K562 treated with DMSO at 1 percent for 4 hours (cell line): ENCODE measurements around the gene ABCA2. TPM values are rescaled to one million over a fixed set of nuclear protein-coding genes. Genes with fewer than 3 reads are reported as not detected.

ENCODE experiments used
- total RNA-seq: library from RNA; unstranded; fragments of 300-600 nt; gene quantifications from 2 replicates; pipeline ENCODE4 v1.2.3, GENCODE V29; 2022; ENCODE audit not compliant: insufficient read depth

ABCA2 gene, protein sequence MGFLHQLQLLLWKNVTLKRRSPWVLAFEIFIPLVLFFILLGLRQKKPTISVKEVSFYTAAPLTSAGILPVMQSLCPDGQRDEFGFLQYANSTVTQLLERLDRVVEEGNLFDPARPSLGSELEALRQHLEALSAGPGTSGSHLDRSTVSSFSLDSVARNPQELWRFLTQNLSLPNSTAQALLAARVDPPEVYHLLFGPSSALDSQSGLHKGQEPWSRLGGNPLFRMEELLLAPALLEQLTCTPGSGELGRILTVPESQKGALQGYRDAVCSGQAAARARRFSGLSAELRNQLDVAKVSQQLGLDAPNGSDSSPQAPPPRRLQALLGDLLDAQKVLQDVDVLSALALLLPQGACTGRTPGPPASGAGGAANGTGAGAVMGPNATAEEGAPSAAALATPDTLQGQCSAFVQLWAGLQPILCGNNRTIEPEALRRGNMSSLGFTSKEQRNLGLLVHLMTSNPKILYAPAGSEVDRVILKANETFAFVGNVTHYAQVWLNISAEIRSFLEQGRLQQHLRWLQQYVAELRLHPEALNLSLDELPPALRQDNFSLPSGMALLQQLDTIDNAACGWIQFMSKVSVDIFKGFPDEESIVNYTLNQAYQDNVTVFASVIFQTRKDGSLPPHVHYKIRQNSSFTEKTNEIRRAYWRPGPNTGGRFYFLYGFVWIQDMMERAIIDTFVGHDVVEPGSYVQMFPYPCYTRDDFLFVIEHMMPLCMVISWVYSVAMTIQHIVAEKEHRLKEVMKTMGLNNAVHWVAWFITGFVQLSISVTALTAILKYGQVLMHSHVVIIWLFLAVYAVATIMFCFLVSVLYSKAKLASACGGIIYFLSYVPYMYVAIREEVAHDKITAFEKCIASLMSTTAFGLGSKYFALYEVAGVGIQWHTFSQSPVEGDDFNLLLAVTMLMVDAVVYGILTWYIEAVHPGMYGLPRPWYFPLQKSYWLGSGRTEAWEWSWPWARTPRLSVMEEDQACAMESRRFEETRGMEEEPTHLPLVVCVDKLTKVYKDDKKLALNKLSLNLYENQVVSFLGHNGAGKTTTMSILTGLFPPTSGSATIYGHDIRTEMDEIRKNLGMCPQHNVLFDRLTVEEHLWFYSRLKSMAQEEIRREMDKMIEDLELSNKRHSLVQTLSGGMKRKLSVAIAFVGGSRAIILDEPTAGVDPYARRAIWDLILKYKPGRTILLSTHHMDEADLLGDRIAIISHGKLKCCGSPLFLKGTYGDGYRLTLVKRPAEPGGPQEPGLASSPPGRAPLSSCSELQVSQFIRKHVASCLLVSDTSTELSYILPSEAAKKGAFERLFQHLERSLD (N-terminal part only)
- total RNA-seq = 14.1 and 26.4 TPM in 2 replicates

DNA sequence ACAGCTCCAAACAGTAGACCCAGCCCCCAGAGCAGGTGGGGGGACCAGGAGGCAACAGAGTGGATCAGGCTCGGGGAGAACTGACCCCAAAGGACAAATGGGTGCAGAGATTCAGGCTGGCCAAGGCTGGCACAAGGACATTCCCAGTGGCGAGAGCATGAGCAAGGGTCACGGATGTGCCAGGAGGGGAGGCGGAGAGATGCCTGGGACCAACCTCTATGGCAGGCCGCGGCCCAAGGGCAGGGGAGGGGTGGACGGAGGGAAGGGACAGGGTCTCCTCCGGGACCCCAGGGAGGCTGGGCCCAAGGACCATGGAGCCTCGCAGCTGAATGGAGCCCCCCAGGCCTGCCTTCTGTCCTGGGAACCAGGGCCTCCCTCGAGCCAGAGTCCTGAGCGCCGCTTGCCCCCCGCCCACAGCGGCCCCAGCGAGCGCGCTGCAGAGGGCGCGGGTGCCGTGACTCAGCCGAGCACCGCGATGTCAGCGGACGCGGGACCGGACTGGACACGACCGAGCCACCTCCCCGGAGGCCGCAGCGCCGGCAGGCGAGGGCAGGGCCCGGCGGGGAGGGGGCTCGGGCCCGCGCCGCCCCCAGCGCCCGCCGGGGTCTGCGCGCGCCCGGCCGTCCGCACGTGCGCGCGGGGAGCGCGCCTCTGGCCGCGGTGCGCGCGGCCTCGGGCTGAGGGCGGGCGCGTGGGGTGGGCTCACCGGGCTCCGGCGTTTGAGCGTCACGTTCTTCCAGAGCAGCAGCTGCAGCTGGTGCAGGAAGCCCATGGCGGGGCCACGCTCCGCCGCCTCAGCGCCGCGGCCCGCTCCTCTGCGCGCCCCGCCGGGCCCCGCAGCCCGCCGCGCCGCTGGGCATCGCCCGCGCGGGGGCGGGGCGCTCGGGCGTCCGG is at the start of gene ABCA2:
TSS of gene ABCA2 (minus strand) at position 869 of the 894 bp plus-strand sequence. CDS start at position 772, 97 bp downstream.

DNA sequence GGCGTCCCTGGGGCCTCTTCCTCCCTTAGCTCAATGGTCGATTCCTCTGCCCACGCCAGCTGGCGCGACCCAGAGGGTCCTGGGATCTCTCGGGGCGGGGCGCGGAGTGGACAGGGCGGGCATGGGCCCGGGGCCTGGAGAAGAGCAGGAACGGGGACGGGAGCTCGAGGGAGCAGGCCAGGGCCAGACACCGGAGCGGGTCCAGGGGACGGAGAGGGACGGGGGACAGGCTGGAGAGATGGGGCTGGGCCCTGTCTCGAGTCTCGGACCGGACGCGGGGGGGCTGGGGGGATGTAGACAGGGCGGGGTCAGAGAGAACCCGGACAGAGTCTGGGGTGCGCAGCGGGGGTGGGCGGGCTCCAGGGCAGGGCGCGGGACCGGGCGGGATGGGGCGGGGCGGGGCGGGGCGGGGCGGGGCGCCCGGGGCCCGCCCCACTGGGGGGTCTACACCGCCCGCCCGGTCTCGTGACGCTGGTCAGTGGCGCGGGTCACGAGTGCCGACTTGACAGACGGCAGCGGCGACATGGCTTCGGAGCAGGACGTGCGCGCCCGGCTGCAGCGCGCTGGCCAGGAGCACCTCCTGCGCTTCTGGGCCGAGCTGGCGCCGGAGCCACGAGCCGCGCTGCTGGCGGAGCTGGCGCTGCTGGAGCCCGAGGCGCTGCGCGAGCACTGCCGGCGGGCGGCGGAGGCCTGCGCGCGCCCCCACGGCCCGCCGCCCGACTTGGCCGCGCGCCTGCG is 49.1 kb upstream of the ABCA2 start, which contains the start of gene UAP1L1:
TSS of gene UAP1L1 (plus strand) at position 508 of the 738 bp plus-strand sequence. CDS start at position 524, 16 bp downstream.

GRCh38 chr9:137070201-137070905 is 42.3 kb upstream of the ABCA2 start, which contains the start of gene SAPCD2:
SAPCD2 (minus strand) TSS chr9:137070557; CDS start chr9:137070460, 97 bp downstream.

GRCh38 chr9:137053944-137054931 is 26.2 kb upstream of the ABCA2 start, which contains the start of gene ENTPD2:
ENTPD2 (minus strand) TSS chr9:137054061; CDS start chr9:137053997, 64 bp downstream.

GRCh38 chr9:137046088-137046787 is 18.2 kb upstream of the ABCA2 start, which contains the start of gene NPDC1:
NPDC1 (minus strand) TSS chr9:137046177; CDS start chr9:137045989, 188 bp downstream.

DNA sequence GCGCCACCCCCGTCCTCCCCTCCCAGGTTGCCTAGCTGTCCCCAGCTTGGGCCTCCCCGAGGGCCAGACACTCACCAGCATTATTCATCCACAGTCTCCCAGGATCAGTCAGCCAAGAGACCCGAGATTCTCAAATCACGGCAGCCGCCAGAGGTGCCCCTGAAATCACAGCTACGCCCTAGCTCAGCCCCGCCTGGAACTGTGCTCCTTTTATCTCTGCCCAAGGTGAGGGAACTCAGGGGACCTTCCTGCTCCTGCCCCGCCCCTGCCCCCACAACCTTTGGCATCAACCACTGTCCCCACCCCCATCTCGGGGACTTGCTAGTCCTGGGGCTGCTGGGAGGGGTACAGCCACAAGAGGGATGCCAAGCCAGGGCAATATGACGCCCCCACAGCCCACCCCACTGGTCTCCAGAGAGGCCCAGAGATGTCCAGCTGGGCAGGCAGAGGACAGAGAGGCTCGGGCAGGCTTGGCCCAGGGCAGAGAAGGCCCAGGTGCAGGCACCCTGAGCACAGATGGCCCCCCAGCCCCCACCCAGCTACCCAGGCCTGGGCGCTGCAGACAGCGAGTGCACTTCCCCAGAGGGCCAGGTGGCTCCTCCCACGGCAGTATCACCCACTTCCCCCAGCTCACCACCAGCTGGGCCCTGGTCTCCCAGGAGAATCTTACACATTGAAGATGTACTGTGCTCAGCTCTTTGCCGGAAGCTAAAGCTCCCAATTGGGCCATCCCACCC is 4.0 kb upstream of the ABCA2 start, which contains the start of gene FUT7:
TSS of gene FUT7 (minus strand) at position 185 of the 737 bp plus-strand sequence. CDS start at position 88, 97 bp downstream.

DNA sequence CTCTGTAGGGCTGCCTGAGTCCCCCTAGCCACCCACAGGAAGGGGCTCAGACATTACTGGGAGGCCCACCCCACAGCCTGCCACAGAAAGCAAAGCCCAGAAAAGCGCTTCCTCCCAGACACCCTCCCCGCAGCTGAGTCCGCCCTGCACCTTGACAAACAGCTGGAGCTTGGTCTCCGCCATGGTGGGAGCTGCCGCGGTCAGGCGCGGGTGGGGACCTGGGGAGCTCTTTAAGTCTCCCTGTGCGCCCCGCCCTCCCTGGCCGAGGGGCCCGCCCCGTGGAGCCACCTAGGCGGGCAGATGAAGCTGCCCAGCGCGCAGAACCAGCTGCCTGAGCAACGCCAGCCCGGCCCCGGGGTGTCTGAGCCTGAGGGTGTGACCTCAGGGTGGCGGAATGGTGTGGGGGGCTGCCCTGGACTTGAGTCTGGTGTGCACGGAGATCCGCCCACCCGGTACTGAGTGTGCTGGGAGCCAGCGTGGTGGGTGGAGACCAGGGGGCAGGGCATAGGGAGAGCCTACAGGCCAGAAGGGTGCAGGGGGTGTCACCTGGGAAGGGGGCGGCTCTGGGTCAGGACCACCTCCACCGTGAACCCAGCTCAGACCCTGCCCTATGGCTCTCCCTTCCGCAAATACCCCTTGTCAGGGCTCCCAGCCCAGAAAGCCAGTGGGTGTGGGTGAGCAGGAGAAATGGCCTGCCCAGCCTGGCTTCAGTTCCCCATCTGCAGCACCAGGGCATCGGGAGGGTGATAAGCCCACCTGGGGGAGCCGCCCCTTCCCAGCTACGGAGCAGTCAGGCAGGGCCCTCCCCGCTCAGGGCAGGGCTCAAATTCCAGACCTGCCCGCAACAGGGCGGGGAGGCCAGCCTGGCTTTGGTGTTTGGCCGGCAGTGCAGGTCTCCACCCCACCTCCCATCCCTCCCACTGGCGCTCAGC is 31.4 kb downstream of the ABCA2 start, which contains the start of gene CLIC3:
TSS of gene CLIC3 (minus strand) at position 208 of the 932 bp plus-strand sequence. CDS start at position 183, 25 bp downstream.

DNA sequence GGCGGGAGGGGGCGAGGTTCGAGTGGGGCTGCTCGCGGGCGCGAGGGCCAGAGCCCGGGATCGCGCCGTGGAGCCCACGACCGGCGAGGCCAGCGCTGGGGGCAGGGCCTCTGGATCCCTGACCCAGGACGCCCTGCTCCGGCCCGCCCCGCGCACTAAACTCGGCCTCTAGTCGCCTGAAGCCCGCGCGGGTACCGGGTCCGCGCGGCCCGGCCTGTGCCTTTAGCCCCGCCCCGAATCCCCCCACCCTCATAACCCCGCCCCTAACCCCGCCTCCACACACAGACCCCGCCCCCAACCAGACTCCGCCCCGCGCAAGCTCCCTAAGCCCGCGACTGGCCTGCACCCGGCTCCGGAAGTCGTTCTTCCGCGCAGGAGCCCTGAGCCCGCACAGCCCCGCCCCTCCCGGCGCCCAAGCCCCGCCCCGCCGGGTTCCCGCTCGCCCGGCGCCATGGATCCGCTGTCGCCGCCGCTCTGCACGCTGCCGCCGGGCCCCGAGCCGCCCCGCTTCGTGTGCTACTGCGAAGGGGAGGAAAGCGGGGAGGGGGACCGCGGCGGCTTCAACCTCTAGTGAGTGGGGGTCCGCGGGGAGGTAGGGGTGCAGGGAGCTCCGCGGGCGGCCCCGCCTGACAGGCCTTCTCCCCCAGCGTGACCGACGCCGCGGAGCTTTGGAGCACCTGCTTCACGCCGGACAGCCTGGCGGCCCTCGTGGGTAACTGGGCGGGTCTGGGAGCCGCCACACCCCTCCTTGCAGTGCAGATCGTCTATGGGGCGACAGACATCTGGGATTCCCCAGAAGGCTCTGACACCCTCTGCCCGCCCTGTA is 35.8 kb downstream of the ABCA2 start, which contains the start of gene PAXX:
TSS of gene PAXX (plus strand) at position 430 of the 826 bp plus-strand sequence. CDS start at position 452, 22 bp downstream.

GRCh38 chr9:136982232-136983051 is 45.6 kb downstream of the ABCA2 start, which contains the start of gene LCNL1:
LCNL1 (plus strand) TSS chr9:136982993; CDS start chr9:136983587, 594 bp downstream.

GRCh38 chr9:136977223-136977622 is 50.8 kb downstream of the ABCA2 start, which contains the start of gene PTGDS:
PTGDS (plus strand) TSS chr9:136977504; CDS start chr9:136977579, 75 bp downstream.

